Measurements from ENCODE around the gene DMKN.

DMKN gene, protein sequence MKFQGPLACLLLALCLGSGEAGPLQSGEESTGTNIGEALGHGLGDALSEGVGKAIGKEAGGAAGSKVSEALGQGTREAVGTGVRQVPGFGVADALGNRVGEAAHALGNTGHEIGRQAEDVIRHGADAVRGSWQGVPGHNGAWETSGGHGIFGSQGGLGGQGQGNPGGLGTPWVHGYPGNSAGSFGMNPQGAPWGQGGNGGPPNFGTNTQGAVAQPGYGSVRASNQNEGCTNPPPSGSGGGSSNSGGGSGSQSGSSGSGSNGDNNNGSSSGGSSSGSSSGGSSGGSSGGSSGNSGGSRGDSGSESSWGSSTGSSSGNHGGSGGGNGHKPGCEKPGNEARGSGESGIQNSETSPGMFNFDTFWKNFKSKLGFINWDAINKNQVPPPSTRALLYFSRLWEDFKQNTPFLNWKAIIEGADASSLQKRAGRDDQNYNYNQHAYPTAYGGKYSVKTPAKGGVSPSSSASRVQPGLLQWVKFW

GRCh38 chr19:35513628-35514281 lies at the start of gene DMKN:
Gene DMKN (minus strand): TSS chr19:35513649. CDS start chr19:35513475, 174 bp downstream.
- peak in 1 of 58 donors; percentile 17 for DNase-seq

GRCh38 chr19:35562776-35563175 lies 49.3 kb upstream of the DMKN start:
- no peak for DNase-seq

GRCh38 chr19:35562336-35562735 lies 48.9 kb upstream of the DMKN start:
- DNase-seq = no peak

GRCh38 chr19:35561436-35561835 lies 48.0 kb upstream of the DMKN start:
- no peak for DNase-seq

- no peak for DNase-seq
These were observed 47.2 kb upstream of the DMKN start for GRCh38 chr19:35560677-35561076.

DNA sequence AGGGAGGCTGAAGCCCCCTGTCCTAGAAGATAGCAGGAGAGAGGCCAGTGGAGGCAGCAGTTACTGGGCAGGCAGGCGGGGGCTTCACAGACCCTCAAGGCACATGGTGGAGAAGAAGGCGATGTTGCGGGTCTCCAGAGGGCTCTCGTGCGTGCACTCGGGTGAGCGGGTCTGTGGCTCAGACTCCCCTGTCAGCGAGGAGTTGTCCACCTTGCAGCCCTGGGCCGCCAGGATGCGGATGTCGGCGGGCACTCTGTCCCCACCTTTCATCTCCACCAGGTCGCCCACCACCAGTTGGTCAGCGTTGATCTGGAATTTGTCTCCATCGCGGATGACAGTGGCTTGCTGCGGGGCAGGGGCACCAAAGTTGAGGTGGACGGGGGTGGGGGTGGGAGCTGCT lies 46.8 kb upstream of the DMKN start:
- DNase-seq = no peak

- no peak for DNase-seq
These were observed 46.3 kb upstream of the DMKN start for GRCh38 chr19:35559781-35560180.

GRCh38 chr19:35559281-35559659 lies 45.8 kb upstream of the DMKN start:
- DNase-seq = no peak

DNA sequence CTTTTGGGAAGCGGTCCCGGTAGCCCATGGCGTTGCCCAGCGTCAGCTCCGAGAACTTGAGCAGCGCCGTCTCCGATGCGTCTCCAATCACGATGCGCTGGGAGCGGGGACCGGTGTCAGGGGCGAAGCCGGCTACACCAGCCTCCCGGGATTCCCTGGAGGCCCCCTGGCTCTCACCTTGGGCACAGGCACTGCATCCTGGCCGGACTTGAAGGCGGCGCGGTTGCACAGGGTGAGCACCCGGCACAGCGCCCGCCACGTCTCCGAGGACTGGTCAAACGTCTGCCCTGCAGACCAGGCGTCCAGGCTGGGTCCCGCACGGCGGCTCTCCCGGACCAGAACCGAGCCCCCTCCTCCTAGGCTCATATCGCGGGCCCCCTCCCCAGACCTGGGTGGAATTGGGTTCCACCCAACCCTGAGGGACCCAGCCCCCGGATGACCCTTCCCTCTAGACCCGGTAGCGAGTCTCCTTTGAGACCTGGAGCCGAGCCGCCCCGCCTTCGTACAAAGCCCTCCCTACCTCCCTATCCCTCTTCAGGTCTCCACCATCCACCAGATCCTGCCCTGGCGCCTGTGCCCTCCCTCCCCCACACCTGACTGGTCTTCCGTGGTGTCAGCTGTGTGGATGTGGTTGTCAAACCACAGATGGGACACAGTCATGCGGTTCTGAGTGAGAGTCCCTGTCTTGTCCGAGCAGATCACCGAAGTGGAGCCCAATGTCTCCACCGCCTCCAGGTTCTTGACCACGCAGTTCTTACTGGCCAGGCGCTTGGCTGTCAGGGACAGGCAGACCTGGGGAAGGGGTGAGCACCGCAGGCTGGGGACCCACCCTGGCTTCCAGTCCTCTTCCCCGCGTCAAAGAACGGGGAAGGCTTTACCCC lies 45.2 kb upstream of the DMKN start:
- DNase-seq = no peak

DNA sequence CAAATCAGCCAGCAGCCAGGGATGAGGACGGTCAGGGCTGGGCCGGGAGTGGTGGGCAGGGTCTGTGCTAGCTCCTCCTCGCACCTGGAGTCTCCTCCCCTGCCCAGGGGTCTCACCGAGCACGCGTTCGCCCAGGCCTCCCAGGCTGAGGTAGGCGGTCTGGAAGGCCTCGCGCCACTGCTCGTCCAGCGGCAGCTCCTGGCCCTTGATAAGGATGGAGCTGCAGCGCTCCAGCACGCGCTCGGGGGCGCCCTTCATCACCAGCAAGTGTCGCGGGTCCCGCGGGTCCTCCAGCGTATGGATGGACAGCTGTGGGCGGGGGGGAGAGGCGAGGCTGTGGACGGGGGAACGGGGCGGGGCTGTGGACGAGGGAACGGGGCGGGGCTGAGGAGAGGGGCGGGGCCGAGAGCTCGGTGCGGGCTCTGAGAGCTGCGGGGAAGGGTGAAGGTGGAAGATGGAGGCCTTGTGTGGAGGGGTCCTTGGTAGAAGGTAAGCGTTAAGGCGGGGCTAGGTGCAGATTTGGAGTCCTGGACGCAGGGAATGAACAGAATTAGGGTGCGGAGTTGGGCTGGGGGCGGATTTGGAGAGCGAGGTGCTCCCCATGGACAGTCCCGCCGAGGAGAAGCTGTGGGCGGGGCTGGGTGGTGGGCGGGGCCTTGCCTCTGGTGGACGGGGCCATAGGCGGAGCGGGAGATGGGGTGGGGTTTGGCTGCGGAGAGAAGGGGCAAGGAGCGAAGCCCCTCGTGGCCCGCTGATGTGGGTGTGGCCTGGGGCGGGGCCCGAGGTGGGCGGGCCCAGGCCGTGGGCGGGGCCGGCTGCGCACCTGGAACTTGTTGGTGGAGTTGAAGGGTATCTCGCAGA lies 44.3 kb upstream of the DMKN start:
- peak in 12 of 58 donors; percentile 4 to 67 (median 14) for DNase-seq

DNA sequence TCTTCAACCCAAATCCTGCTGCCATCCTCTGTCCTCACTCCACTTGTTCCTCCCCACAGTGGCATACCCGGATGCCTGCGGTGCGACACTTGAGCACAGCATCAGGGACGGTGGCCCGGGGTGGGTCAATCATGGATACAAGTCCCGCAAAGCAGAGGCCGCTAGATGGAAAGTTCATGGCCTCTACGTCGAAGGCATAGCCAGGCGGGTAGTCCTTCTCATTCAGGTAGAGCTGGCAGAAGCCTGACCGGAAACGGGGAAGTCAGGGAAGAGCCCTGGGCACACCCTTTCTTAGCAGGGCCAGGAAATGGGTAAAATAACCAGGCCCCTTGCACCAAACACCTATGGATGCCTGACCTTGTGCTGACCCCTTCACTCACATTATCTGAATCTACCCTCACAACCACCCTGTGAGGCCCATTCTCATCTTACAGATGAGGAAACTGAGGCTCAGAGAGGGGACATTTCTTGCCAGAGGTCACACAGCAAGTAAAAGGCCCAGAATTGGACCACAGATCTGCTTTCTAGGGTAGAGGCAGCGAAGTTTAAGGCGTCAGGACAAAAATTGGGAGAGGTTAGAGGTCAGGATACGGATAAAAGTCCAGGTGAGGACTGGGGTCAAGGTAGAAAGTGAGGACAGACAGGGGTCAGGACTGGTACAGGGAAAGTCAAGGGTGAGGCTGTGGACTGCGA lies 43.5 kb upstream of the DMKN start:
- DNase-seq = no peak

DNA sequence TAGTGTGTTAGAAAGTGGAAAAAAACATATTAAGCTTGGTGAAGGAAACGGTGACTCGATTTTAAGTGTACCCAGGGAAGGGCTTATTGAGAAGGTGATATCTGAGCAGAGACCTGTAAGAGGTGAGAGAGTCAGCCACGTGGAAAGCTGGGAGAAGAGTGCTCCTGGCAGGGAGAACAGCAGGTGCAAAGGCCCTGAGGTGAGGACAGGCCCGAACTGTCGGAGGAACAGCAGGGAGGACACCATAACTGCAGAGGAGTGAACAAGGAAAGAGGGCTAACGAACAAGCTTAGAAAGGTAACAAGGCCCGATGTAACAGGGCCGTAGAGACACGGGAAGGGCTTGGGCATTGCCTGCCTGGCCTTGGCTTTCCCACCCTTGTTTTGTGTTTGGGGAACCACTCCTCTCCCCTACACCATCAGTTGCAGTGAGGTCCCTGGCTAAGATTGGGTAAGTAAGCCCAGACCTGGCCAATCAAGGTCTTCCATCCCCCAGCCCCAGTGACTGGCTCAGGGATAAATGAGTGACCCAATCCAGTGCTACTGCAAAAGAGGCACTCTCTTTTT lies 42.7 kb upstream of the DMKN start:
- DNase-seq = no peak

DNA sequence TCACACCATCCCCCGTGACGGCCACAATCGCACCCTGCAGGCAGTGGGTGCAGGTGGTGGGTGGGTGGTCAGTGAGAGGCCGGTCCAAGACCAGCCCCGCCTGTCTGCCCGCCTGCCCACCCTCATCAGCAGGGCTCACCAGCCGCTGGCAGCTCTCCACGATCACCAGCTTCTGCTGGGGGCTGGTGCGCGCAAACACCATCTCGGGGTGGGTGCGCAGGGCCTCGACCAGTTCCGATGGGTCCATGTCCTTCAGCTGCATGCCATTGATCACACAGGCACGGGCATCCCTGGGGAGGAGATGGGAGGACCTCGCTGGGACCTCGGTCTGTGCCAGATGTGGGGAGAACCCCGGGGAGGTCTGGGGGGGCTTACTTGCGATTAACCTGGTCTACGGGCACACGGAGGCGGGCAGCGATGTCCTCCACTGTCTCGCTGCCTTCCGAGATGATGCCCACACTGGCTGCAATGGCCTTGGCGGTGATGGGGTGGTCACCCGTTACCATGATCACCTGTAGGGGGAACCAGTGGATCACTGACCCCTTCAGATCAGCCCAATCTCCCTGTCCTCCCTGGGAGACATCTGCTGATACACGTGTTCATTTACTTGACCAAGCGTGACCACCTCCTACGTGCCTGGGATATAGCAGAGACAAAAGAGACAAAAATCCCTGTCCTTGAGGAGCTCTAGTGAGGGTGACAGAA lies 42.0 kb upstream of the DMKN start:
- no peak for DNase-seq

GRCh38 chr19:35554076-35554475 lies 40.6 kb upstream of the DMKN start:
- DNase-seq = no peak

DNA sequence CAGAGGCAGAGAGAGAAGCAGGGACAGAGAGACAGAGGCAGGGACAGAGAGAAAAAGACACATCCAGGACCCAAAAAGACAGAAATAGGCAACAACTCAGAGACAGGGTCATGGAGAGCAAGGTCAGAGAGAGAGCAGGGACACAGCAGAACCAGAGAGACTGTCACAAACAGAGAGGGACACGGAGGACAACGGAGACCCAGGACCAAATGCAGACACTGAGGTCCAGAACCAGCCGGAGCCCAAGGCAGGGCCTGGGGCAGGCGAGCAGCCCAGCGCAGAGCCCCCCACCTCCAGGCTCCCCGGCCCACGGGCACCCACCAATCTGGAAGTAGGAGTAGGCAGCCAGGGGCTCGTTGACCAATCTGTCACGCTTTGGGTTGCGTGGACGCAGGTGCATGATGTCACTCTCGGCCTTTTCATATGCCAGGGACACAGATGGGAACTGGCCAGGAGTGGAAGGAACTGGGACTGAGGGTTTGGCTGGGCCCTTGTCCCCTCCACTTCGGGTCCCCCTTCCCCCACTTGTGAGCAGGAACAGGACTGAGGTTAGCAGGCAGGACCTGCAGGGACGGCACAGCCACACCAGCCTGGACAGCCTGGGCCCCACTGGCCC lies 40.0 kb upstream of the DMKN start:
- DNase-seq = no peak

GRCh38 chr19:35552534-35553384 lies 39.3 kb upstream of the DMKN start:
- DNase-seq = no peak

- no peak for DNase-seq
These were observed 37.8 kb upstream of the DMKN start for GRCh38 chr19:35551091-35551810.

All from anterior cingulate cortex (tissue), 58 donors.